DMS 273 (cell line): ENCODE results near the gene OSBPL3.

Experiments
- DNase-seq: peaks from one replicate; lab custom pipeline; 2025; ENCODE audit not compliant: unreplicated experiment; lab: John Stamatoyannopoulos, UW

The OSBPL3 gene

DNA sequence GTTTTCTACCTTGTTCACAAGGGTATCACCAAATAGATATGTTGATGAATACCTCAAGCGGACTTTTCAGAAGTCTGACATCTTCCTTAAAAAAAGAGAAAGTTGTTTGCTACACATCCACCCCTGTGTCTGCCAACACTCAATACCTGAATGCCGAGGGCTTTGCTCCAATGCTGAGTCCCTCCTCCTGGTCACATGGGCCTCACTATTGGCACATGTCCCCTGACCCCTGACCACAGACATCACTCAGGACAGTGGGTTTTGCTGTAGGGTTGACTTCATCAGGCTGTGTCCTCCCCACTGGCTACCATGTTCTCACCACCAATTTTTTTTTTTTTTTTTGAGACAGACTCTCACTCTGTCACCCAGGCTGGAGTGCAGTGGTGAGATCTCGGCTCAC lies 76.4 kb downstream of the OSBPL3 start:
- no peak for DNase-seq

- DNase-seq: no peak
These were observed 77.0 kb downstream of the OSBPL3 start for GRCh38 chr7:24902931-24903330.

DNA sequence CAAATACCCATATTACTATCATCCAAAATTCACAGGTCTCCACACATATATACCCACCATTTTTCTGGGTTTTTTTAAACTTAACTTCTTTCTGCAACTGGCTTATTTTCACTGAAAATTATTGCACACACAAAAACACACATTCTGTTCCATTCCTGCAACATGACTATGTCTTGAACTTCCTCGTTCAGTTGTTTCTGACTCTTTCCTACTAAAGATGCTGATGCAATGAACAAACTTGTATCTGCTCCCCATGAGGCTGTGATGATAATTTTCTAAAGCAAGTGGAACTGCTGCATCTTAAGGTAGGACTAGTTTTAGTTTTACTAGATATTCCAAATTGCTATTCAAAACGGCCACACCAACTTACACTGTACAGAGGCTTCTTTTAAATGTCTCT lies 77.7 kb downstream of the OSBPL3 start:
- DNase-seq: no peak

- DNase-seq: no peak
These were observed 80.1 kb downstream of the OSBPL3 start for GRCh38 chr7:24899905-24900304.

- no peak for DNase-seq
These were observed 80.8 kb downstream of the OSBPL3 start for GRCh38 chr7:24899161-24899560.

GRCh38 chr7:24898691-24899090 lies 81.3 kb downstream of the OSBPL3 start:
- no peak for DNase-seq

- DNase-seq: no peak
These were observed 83.9 kb downstream of the OSBPL3 start for GRCh38 chr7:24896031-24896501.

GRCh38 chr7:24894429-24895221 lies 85.4 kb downstream of the OSBPL3 start:
- peak; percentile 49 for DNase-seq

- no peak for DNase-seq
These were observed 88.7 kb downstream of the OSBPL3 start for GRCh38 chr7:24891311-24891735.

GRCh38 chr7:24889611-24890010 lies 90.4 kb downstream of the OSBPL3 start:
- no peak for DNase-seq

DNA sequence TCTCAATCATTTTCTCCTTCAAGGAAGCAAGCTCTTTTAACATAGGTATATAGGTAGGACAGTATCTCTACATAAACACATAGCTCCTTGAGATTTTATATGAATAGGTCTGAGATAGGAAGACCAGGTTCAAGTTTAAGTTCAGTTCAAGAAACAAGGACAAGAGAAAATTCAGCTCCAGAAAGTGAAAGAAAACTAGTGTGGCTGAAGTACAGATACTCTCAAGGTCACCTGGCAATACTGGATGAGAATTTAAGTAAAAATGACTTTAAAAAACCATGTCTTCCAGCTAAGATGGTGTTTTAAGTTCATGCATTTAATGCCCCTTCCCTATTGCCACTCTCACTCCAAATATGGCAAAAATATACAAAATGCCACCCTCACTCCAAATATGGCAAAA lies 91.3 kb downstream of the OSBPL3 start:
- DNase-seq: no peak

- no peak for DNase-seq
These were observed 94.3 kb downstream of the OSBPL3 start for GRCh38 chr7:24885716-24886115.

DNA sequence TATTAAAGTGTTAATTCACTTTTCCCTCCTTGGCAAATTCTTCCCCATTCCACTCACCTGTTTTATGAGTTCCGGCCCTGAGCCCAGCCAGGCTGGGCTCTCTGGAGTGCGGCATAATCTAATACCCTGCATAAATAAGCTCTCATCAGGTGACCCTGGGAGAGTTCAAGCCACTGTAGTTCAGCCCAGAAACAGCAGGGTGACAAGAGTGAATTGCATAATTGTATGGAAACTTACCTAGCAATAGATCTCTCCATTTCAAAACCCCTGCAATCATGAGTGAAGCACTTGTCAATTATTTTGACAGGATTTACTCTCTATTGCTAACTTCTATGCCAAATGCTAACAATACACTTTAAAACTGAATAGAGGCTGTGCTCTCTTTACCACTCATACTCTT lies 94.7 kb downstream of the OSBPL3 start:
- peak; percentile 43 for DNase-seq

DNA sequence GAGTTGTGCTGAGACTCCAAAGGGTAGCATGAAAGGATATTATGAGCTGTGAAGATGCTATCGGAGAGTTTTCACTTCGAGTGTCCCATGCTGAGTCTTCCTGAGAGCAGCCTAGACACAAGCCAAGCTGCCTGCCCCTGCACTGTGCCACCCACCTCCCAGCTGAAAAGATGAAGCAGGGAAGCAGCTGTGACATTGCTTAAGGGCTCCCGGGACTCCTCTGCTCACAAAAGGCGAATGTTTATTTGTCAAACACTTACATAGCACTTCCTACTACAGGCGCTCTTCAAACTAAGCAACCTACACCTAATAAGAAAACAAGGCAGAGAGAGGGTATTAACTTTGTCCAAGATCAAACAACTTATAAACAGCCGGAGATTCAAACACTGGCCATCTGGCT lies 95.6 kb downstream of the OSBPL3 start:
- DNase-seq: peak; percentile 73

DNA sequence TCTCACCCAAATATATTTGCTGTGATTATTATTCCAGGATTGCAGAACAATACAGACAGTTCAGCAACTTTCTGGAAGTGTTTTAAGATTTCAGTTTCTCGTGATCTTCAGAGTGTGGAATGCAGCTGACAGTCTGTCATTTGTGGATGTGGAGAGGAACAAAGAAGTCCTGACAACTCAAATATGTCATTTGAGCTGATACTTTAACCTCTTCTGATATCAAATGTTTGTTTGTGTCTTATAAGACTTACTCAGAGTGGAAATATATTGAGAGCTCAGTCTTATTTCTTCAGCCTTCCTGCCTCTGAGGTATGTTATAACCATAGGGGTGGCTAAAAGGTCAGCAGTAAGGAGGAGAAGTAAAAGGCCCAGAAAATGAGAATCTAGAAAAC lies 96.4 kb downstream of the OSBPL3 start:
- no peak for DNase-seq

GRCh38 chr7:24882989-24883621 lies 96.9 kb downstream of the OSBPL3 start:
- peak; percentile 87 for DNase-seq

DNA sequence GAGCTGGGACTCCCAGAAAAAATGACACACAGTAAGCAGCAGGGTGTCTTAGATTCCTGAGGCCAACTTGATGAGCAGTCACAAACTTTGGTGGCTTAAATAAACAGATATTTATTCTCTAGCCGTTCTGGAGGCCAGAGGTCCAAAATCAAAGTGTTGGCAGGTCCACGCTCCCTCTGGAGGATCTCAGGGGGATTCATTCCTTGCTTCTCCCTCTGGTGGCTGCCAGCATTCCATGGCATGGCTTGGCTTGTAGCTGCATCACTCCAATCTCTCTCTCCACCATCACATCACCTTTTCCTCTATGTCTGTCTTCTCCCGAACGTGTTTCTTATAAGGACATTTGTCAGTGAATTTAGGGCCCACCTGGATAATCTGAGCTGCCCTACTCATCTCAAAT lies 98.4 kb downstream of the OSBPL3 start:
- peak; percentile 26 for DNase-seq

GRCh38 chr7:24880886-24881285 lies 99.1 kb downstream of the OSBPL3 start:
- no peak for DNase-seq

DNA sequence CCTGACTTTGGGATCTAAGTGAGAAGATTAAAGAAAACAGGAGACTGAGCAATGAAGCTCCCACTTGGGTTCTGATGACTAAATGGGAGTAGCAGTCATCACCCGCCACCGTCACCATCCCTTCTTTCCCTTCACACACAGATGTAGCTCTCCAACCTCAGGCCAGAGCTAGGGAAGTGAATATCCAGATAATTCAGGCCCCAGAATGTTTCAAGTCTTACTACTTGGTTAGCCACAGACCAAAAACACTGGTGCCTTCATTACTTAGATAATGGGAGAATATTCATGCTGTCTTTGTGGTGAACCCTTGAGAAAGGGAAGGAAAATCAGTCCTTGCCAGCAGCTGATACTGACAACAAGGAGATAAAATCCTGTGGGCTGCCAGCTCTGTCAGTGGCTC lies 100.7 kb downstream of the OSBPL3 start:
- DNase-seq: no peak

GRCh38 chr7:24877790-24878311 lies 102.1 kb downstream of the OSBPL3 start:
- DNase-seq: peak; percentile 55

DNA sequence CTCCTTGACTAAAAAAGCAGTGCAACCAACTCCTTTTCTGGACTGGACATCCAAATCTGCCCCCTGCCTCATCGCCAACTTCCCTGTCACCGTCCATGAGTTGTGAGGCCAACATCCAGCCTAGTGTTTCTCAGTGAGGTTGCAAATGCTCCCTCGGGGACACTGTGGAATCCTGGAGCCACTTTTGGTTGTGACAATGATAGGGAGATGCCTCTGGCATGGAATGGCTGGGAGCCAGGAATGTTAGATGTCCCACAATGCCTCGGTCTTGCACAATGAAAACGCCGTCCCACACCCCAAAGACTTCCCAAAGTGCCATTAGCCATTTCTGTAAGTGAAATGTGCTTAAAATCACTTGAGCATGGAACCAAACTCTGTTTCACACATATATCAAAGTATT lies 105.2 kb downstream of the OSBPL3 start:
- no peak for DNase-seq

DNA sequence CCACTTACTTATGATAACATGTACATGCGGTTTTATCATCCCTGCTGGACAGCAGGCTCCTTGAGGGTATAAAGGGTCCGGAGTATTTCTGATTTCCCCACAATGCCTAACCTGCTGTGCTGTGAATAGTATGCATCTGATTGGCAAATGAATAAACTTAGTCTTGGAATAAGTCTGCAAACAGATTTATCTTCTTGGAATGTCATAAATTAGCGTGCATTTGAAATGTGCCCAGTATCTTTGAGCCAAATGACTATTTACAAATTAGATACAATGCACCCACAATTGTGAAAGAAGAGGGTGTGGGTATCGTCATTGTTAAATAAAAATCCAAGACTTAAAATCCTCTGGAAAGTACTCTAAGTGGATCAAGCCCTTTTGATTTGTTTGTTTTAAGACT lies 106.0 kb downstream of the OSBPL3 start:
- DNase-seq: no peak
